ENCODE measurements around the gene LACTBL1. TPM values are rescaled to one million over a fixed set of nuclear protein-coding genes. Genes with fewer than 3 reads are reported as not detected.

Gene LACTBL1
- total and polyA plus RNA-seq, 2 of the 4 experiments (the other 2 are of a cell fraction) = not detected

DNA sequence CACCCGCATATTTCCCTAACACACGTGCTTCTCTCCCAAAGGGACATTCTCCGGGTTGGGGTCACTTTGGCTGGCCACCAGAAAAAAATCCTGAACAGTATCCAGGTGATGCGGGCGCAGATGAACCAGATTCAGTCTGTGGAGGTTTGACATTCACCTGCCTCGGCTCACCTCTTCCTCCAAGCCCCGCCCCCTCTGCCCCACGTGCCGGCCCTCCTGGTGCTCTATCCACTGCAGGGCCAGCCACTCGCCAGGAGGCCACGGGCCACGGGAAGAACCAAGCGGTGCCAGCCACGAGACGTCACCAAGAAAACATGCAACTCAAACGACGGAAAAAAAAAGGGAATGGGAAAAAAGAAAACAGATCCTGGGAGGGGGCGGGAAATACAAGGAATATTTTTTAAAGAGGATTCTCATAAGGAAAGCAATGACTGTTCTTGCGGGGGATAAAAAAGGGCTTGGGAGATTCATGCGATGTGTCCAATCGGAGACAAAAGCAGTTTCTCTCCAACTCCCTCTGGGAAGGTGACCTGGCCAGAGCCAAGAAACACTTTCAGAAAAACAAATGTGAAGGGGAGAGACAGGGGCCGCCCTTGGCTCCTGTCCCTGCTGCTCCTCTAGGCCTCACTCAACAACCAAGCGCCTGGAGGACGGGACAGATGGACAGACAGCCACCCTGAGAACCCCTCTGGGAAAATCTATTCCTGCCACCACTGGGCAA, 59.1 kb downstream of the LACTBL1 start:
- intact Hi-C loops (cut with micrococcal nuclease) (no loop called here), dilution Hi-C loops (cut with HindIII; ENCODE audit: low sequenced_read_pairs, unreplicated experiment) (no loop called here), in situ Hi-C loops (cut with MboI; ENCODE audit: low sequenced_read_pairs) (no loop called here)
- Histone ChIP-seq H3K4me3 (ENCODE audit: insufficient read depth, low read depth, low read length) (no peak overlapping the region), H2AFZ (replicated peaks; ENCODE audit: low read length, poor library complexity) (no peak overlapping the region), H3K79me1 (ENCODE audit: low read depth in 1 of 2, low read length in 2 of 2) (no peaks in the 10 kb centered on the region), H3K9me3 (ENCODE audit: control insufficient read depth, insufficient read depth, low read length) (no peaks in the 10 kb centered on the region), H3K36me3 (ENCODE audit: control insufficient read depth, insufficient read depth, low read length) (peaks cover 47% of the 10 kb centered on the region), H3K4me2 (ENCODE audit: low read depth, low read length) (no peak overlapping the region), H3K27me3 (ENCODE audit: control insufficient read depth, insufficient read depth, low read length) (no peaks in the 10 kb centered on the region), H2BK5ac (ENCODE audit: low read depth, low read length, poor library complexity, severe bottlenecking) (no peak overlapping the region), H3K9ac (ENCODE audit: low read depth, low read length) (no peak overlapping the region), H2BK20ac (ENCODE audit: low read depth, low read length) (no peak overlapping the region), H2AK5ac (ENCODE audit: low read depth, low read length) (no peak overlapping the region), H3K23ac (ENCODE audit: low read depth, low read length) (no peak overlapping the region), H4K91ac (ENCODE audit: insufficient read depth, low read depth, low read length) (no peak overlapping the region), H3K18ac (ENCODE audit: low read depth, low read length) (no peak overlapping the region), H3K4me1 (ENCODE audit: control insufficient read depth, insufficient read depth, low read length) (no peaks in the 10 kb centered on the region), H4K20me1 (ENCODE audit: insufficient read depth, low read length) (no peaks in the 10 kb centered on the region; the same call in 1 of the 2 replicates), H3K9me1 (ENCODE audit: insufficient read depth, low read length) (peaks cover 19% of the 10 kb centered on the region; the same call in 1 of the 2 replicates), H3K56ac (ENCODE audit: extremely low read depth, insufficient read depth, low read length) (no peak overlapping the region), H2BK15ac (ENCODE audit: low read depth, low read length) (no peak overlapping the region), H3K27ac (ENCODE audit: insufficient read depth, low read length) (no peak overlapping the region), H3K4ac (ENCODE audit: low read depth, low read length) (no peak overlapping the region), H2BK120ac (ENCODE audit: low read depth, low read length) (no peak overlapping the region), H4K5ac (ENCODE audit: low read depth, low read length) (no peak overlapping the region), H3K14ac (replicated peaks; ENCODE audit: low read depth, low read length) (no peak overlapping the region), H2AK9ac (replicated peaks; ENCODE audit: low read depth, low read length, poor library complexity) (no peak overlapping the region), H4K8ac (ENCODE audit: low read depth in 2 of 2, low read length in 2 of 2) (no peak overlapping the region)
- 85% methylated on average over 12 of the region's 24 CpGs; no CpG with 5 or more reads in 1 of the 2 experiments for WGBS, 2 experiments (ENCODE audit: extremely low coverage in 2 of 2, insufficient read length in 1 of 2)
- CTCF ChIA-PET = no interaction called here
- POLR2A ChIA-PET (ENCODE audit: unreplicated experiment) = no interaction called here
- BruUV-seq (replicated peaks) = TSS peak; percentile 94
- no peak for ATAC-seq (ENCODE audit: low read depth)
- no peak for DNase-seq
- TF ChIP-seq CEBPB (IDR thresholded peaks at IDR 0.05; ENCODE audit: low read depth, low read length) (no peak), BHLHE40 (IDR thresholded peaks at IDR 0.05; ENCODE audit: low read depth, low read length) (no peak), MAZ (IDR thresholded peaks at IDR 0.05; ENCODE audit: borderline replicate concordance, low read depth, low read length) (no peak), SMC3 (IDR thresholded peaks at IDR 0.05; ENCODE audit: low read depth, low read length) (no peak), POLR2A (IDR thresholded peaks at IDR 0.05; ENCODE audit: low read depth, low read length) (no peak), NFE2L2 (IDR thresholded peaks at IDR 0.05; ENCODE audit: low read depth, low read length) (no peak), FOS (IDR thresholded peaks at IDR 0.05; ENCODE audit: low read depth, low read length) (no peak), USF2 (IDR thresholded peaks at IDR 0.05; ENCODE audit: low read depth, low read length) (no peak), RFX5 (IDR thresholded peaks at IDR 0.05; ENCODE audit: low read depth, low read length) (no peak), MAFK (IDR thresholded peaks at IDR 0.05; ENCODE audit: low read depth, low read length) (no peak), CTCF (conservative IDR thresholded peaks at IDR 0.05; ENCODE audit: low read depth, low read length) (no peak), MXI1 (IDR thresholded peaks at IDR 0.05; ENCODE audit: borderline replicate concordance, low read depth, low read length) (no peak), RAD21 (IDR thresholded peaks at IDR 0.05; ENCODE audit: low read length) (no peak)
